HG03469 (cell line): ENCODE measurements around the gene TXNDC11.

Source experiments
- ATAC-seq: cut with Tn5 transposase; IDR thresholded peaks from one replicate; pipeline ENCODE4 v1.9.1; 2021; ENCODE audit warnings: mild to moderate bottlenecking, moderate library complexity, moderate number of reproducible peaks; ENCODE audit not compliant: unreplicated experiment

The TXNDC11 gene

DNA sequence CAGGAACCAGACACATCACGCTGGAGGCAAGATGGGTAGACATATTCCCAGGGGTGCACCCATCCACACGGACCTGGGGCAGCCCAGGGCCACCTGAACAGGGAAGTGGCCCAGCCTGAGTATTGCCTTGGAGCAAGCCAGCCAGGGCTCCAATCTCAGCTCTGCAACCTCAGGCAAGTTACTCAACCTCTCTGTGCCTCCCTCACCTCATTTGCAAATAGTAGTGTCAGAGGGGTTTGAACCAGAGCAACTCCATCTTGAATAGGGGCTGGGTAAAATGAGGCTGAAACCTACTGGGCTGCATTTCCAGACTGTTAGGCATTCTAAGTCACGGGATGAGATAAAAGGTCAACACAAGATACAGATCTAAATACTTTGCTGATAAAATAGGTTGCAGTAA, 109.5 kb downstream of the TXNDC11 start:
- no peak for ATAC-seq

GRCh38 chr16:11632455-11632939, 110.2 kb downstream of the TXNDC11 start:
- ATAC-seq = no peak

DNA sequence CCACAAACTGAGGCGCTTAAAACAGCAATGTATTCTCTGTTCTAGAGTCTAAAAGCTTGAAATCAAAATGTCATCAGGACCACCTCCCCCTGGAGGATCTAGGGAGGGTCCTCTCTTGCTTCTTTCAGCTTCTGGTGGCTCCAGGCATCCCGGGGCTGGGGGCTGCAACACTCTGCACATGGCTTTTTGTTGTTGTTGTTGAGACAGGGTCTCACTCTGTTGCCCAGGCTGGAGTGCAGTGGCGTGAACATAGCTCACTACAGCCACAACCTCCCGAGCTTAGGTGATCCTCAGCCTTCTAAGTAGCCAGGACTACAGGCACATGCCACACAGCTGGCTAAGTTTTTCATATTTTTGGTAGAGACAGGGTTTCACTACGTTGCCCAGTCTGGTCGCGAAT, 111.4 kb downstream of the TXNDC11 start:
- ATAC-seq = no peak

DNA sequence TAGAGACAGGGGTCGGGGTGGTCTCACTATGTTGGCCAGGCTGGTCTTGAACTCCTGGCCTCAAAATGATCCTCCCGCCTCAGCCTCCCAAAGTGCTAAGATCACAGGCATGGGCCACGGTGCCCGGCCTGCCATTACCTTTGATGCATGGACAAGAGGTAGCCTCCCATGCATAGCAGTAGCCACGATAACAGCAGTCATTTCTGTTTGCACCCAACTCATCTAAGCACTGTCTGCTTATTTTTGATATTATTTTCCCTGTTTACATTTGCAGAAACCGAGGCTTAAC, 111.9 kb downstream of the TXNDC11 start:
- ATAC-seq = no peak

- ATAC-seq = no peak
Observed at GRCh38 chr16:11630046-11630767, 112.5 kb downstream of the TXNDC11 start.
